HG03095 (cell line): ENCODE results near the gene CCDC188.

Experiments used
- ATAC-seq: cut with Tn5 transposase; IDR thresholded peaks from one replicate; pipeline ENCODE4 v1.9.1; 2021; ENCODE audit warnings: moderate library complexity; ENCODE audit not compliant: unreplicated experiment

CCDC188 gene

DNA sequence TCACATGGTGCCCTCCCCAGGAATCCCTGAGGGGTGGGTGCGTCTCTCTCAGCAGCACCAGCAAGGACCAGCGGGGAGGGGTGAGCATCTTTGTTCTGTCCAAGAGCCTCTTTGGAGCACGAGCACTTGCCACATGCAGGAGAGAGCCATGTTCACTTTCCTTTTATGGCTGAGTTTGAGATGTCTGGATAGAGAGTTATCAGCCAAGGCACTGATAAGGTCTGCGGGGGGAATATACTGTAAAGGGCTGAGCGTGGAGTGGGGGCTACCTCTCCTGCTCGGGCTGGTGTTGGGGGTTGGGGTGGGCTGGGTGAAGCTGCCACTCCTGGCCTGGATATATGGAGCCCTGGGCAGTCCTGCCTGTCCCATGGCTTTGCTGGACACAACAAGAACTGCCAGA is 34.9 kb upstream of the CCDC188 start:
- ATAC-seq, result no peak

- no peak for ATAC-seq
Measured at GRCh38 chr22:20184501-20185165, 33.8 kb upstream of the CCDC188 start.

- ATAC-seq, result no peak
Measured at GRCh38 chr22:20183823-20184222, 33.0 kb upstream of the CCDC188 start.

DNA sequence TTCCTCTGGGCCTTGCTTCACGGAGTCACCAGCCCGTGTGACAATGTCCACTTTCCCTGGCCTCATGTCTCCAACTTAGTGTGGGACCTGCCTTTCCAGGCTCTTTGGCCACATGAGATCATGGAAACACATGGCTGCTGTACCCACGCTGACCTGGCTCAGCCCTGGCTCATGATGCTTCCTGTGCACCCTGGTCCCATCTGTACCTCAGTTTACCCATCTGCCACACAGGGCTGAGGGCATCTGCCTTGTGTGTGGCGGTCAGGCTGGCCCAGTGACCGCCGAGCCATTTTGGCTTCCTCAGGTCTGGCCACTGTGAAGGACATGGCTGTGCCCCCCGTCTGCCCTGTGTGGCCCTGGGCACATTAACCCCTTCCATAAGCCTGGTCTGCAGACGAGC is 32.2 kb upstream of the CCDC188 start:
- ATAC-seq, result no peak

GRCh38 chr22:20182365-20182764 is 31.5 kb upstream of the CCDC188 start:
- ATAC-seq, result no peak

GRCh38 chr22:20181884-20182236 is 31.0 kb upstream of the CCDC188 start:
- ATAC-seq, result no peak

- no peak for ATAC-seq
Measured at GRCh38 chr22:20181194-20181883, 30.5 kb upstream of the CCDC188 start.

DNA sequence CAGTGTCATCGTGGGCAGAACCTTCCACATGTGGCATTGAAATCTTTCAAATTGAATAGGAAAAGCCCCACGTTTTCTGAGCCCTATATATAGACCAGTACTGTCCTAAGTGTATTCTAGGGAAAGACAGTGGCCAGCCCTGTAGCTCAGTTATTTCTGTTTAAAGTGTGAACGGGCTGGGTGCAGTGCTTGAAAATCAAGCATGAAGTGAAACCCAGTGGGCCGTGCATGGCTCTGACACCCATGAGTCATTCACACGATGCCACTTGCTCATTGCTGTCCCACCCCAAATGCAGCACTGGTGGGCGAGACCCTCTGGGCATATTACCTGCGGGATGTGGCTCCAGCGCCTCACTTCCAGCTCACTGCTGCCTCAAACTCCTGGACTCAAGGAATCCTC is 29.8 kb upstream of the CCDC188 start:
- ATAC-seq, result no peak

DNA sequence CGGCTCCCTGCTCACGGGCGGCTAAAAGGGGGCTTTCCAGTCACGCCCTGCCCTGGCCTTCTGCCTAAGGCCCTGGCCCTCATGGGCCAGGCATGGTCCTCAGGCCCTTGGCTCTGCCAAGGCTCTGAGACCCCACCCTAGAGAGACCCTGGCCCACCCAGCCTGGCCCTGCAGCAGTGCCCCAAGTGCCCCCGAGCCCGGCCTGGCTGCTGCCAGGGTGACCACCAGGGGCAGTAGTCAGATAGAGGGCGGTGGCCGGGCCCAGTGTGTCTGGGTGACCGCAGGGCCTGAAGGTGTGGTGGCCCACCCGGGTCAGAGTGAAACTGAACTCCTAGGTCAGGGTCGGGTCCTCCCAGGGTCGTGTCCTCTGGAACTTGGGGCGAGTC is 29.4 kb upstream of the CCDC188 start:
- no peak for ATAC-seq

GRCh38 chr22:20179455-20180244 is 28.8 kb upstream of the CCDC188 start:
- no peak for ATAC-seq

- no peak for ATAC-seq
Measured at GRCh38 chr22:20178915-20179227, 28.0 kb upstream of the CCDC188 start.

- no peak for ATAC-seq
Measured at GRCh38 chr22:20178075-20178914, 27.4 kb upstream of the CCDC188 start.

DNA sequence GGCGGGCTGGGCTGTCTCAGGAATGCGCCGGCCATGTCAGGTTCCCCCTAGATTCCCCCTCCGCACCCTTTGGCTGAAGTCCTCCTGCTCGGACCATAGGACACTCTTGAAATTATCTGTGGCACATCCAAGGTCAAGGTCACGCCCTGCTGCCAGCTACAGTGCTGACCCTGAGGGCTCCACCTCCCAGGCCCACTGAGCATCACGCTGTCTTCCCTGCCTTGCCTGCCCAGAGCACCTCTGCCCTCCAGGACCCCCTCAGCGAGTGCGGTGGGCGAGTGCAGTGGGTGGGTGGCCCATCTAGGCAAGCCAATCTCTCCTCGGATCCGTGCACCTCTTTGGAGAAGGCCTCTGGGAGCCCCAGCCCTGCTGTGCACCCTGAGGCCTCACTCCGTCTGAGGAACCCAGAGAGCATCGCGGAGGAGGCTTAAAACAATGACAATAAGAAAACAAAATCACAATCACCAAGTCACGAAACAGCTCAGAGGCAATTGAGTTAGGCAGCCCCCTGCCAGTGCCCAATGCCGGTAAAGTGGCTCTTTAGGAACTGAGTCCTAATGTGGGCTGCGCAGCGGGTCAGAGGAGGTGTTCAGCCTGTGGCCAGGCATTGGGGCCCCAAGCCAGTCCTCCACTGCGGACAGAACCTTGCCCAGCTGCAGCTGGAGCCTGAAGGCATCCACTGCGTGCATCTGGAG is 26.5 kb upstream of the CCDC188 start:
- ATAC-seq, result no peak

DNA sequence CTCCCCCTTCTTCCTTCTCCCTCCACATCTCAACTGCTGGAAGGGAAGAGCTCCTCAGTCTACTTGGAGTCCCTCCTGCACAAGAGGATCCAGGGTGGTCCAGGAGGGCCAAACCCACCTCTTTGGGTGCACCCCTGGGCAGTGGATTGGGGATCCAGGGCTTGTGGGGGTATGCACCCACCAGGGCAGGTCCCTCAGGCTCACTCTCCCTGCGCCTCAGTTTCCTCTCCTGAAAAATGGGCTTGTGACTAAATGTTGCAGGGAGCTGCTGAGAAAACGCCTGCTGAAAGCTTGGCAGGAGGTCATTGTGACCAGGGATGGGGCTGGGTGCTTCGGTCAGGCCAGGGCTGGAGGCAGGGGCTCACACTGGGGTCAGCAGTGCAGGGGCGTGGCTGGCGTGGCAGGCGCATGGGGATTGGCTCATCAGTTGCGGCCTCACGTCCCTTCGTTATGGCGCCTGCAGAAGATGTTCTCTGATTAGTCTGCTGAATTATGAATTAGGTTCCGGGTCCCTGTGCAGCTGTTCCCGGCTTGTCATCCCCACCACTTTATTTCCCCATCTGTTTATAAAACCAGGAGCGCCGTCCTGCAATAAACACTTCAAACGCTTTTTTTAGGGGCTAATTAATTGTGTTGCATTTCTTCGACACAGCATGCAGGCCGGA is 25.7 kb upstream of the CCDC188 start:
- no peak for ATAC-seq

GRCh38 chr22:20175597-20175900 is 24.7 kb upstream of the CCDC188 start:
- ATAC-seq, result no peak

GRCh38 chr22:20174785-20175596 is 24.1 kb upstream of the CCDC188 start:
- no peak for ATAC-seq

DNA sequence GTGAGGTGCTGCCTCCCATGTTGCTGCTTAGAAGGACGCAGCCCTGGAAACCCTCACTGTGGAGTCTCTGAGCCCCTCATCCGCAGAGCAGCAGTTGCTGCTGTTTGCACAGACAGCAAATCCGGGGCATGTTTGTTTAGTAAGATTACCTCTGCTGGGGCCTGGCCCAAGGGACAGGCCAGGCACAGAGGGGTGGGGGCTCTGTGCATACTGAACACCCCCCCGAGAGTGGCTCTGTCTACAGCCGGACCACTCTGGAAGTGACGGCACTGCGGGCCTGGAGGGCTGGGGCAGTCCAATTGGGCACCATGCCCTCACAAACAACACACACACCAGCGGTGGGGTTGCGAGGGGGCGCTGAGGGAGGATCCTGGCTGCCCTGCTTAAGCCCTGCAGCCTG is 22.9 kb upstream of the CCDC188 start:
- no peak for ATAC-seq

GRCh38 chr22:20173246-20173645 is 22.4 kb upstream of the CCDC188 start:
- no peak for ATAC-seq

- ATAC-seq, result no peak
Measured at GRCh38 chr22:20172141-20172613, 21.3 kb upstream of the CCDC188 start.
